ENCODE results near the gene PAFAH2.
"Not testable (repeated sequence)": the region's sequence is repeated elsewhere in the genome, so short reads cannot be mapped to it uniquely, and the experiment has no call there.

The PAFAH2 gene

GRCh38 chr1:25978403-25978802 lies 19.5 kb downstream of the PAFAH2 start:
- no peak for DNase-seq

DNA sequence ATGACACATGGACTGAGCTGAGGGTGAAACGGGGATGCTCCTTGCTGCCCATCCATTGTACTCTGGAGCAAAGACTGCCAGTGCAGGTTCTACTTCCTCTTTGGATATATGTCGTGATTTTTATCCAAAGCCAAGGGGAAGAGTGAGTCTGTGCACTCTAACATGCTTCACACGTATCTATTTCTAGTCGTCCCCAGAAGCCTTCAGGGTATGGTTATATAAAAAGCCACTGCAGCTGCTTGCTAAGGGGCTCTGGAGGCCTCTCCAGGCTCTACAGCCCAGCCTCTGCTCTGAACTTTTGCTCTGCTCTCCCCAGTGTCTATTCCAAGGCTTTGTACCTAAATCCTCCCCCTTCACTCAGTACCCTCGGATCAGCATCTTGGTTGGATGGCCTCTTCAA lies 20.1 kb downstream of the PAFAH2 start:
- DNase-seq = no peak

DNA sequence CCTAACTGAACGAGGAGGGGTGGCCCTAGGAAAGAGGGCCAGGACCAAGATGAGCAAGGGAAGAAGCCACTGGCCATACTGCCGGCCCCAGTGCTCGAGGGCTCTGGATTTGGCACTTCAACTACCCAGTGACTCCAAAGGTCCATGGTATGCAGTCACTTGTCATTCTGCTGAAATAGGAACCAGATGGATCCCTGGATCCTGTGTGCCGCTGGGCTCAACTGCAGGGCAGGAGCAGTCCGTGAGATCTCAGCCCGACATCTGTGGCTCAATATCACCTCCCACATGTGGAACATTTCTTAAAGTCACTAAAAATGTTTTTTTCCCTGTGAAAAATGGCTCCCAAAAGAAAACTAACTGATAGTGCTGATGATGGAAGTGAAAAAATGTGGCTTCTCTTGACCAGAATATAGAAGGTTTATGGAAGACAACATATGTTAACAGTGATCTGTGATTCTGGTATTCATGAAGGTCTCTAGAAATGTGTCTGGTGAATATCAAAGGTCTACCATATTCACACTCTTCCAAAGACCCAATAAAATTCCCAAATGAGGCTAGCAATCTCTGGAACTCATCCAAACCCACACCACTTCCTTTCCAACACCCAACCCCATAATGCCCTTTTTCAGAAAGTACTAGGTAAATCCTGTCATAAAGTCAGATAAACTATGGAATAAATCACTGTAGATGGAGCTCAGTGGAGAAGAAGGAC lies 24.1 kb downstream of the PAFAH2 start:
- no peak for DNase-seq

GRCh38 chr1:25971811-25972180 lies 26.1 kb downstream of the PAFAH2 start:
- no peak for DNase-seq

DNA sequence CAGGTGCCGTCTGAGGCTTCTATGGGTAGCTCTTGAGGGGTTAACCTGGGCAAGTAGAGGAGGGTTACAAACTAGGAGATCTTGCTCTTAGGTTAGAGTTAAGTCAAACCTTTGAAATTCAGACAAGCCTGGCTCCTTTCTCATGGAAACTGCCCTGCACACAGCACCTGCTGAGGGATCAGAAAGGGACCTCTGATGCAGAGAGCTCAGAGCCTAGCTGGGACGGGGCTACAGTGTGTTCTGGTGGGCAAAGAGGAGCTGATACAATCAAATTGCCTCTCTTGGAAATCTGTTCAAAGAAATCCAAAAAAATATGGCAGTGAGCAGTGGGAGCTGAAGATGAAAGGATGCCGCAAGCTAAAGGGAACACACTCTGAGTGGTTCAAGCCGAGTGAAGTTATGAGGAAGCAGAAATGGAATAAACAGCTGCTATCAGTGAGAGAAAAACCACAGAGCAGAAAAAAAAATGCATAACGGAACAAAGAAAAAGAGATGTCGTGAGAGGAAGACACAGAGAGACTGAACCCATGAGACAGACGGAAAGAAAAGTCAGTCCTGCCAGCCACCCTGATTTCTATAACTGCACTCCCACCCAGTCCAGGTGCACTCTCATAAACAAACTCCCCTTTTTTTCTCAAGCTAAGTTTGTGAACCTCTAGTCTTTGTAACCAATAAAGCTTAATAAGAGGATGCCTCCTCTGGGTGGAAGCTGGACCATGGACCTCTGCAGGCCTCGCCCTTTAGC lies 26.6 kb downstream of the PAFAH2 start:
- DNase-seq = no peak

- DNase-seq = no peak
These were observed 30.6 kb downstream of the PAFAH2 start for GRCh38 chr1:25967308-25967707.

DNA sequence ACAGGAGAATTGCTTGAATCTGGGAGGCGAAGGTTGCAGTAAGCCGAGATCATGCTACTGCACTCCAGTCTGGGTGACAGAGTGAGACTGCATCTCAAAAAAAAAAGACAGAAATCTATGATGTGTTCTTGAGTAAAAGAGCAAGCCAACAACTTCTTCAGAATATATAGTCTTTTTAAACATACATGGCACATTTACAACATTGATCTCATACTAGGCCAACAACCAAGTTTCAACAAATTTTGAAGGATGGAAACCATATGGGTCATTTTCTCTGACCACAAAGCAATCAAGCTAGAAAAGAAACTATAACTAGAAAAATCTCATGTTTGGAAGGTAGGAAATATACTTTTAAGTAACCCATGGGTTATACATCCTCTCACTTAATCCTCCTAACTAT lies 38.3 kb downstream of the PAFAH2 start:
- DNase-seq = no peak

GRCh38 chr1:25958465-25958864 lies 39.4 kb downstream of the PAFAH2 start:
- no peak for DNase-seq

- no peak for DNase-seq
These were observed 42.3 kb downstream of the PAFAH2 start for GRCh38 chr1:25955553-25955952.

- DNase-seq = no peak
These were observed 43.5 kb downstream of the PAFAH2 start for GRCh38 chr1:25954282-25954938.

DNA sequence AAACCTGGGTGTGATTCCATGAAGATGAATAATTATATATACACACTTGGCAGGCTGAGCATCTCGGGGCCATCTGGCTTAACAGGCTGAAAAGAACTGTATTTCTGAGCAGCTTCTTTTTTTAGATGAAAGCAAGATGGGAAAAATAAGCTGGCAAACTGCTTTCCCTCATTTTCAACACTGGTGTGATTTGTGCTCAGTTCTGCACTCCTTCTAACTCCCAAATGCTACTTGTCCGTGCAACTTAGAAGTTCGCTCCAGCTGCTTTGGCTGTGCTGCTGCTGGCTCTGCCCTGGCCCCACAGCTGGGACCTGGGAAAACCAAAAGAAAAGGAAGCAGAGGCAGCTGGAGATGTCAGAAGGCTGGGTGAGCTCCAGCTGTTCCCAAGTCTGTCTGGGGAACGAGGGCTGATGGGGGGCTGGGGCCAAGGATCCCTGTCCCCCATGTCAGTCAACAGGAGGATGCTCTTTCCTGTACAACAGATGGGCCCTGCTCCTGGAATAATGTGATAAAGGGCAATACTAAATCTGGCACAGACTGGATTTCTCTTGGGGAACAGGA lies 44.9 kb downstream of the PAFAH2 start:
- DNase-seq = peak; percentile 98

DNA sequence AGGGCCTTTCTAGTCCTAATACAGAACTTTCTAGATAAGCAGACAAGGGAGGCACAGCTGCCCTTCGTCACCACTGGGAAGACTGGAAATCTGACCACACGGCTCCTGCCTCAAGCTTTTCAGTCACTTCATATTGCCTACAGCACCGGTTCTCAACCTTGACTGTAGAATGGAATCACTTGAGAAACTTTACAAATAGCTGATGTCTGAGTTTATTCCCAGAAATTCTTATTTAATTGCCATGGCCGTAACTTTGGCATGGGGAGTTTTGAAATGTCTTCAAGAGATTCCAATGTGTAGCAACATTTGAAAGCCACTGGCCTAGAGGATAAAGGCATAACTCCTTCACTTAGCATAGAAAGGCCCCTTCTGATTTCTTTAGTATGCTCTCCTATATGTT lies 49.2 kb downstream of the PAFAH2 start:
- no peak for DNase-seq

DNA sequence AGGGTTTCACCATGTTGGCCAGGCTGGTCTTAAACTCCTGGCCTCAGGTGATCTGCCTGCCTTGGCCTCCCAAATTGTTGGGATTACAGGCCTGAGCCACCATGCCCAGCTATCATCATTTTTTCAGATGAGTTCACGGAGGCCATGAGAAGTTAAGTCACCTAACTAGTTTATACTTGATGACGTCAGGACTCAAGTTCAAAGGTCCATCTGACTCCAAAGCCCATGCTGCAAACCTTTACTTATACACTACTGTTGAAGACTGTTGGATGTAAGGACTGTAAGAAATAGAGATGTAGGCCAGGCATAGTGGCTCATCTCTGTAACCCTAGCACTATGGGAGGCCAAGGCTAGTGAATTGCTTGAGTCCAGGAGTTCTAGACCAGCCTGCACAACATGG lies 50.8 kb downstream of the PAFAH2 start:
- DNase-seq = no peak

- DNase-seq = no peak
These were observed 52.1 kb downstream of the PAFAH2 start for GRCh38 chr1:25945761-25946160.

DNA sequence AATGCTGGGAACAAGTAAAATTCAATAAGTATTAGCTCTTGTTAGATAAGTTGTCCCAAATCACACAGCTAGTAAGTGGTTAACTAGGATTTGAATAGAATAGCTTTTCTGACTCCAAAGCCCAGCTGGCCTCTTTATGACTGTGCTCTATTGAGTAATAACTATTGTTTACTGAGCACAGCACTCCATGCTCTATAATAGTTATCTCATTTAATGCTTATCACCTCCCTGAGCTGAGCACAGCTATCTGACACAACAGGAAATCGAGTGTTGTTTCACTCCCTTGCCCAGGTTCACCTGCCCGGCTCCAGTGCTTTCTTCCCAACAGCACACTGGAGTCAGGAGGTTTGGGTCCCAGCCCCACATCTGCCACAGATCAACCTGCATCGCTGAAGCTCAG lies 52.9 kb downstream of the PAFAH2 start:
- no peak for DNase-seq

DNA sequence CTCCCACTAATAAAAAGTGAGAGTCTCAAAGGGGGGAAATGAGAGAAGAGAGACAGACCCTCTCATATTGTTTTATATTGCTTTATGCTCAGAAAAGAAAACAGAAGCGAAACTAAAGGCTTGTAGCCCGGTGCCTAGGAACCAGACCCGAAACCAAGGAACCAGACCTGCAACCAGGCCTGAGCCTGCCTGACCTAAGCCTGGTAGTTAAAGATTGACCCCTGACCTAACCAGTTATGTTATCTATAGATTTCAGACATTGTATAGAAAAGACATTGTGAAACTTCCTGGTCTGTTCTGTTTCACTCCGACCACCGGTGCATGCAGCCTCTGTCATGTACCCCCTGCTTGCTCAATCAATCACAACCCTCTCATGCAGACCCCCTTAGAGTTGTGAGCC lies 54.4 kb downstream of the PAFAH2 start:
- not testable (repeated sequence) for DNase-seq

DNA sequence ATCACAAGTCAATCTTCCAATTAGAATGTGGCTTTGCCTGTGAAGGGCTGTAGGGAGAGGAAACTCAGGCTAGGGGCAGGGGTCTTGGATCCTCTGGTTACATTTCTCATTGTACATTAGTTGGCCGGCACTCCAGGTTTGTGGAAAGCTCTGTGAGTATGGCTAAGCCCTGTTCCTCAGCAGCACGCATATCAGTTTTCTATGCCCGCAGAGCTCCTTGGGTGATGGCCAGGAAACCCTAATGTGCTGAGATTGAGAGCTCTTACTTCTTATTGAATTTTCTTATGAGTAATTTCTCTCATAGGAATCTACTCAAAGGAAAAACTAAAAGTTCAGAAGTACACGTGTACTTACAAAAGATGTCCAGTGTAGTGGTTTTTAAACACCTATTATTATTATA lies 60.9 kb downstream of the PAFAH2 start:
- DNase-seq = no peak

GRCh38 chr1:25933479-25934365 lies 64.1 kb downstream of the PAFAH2 start:
- no peak for DNase-seq

DNA sequence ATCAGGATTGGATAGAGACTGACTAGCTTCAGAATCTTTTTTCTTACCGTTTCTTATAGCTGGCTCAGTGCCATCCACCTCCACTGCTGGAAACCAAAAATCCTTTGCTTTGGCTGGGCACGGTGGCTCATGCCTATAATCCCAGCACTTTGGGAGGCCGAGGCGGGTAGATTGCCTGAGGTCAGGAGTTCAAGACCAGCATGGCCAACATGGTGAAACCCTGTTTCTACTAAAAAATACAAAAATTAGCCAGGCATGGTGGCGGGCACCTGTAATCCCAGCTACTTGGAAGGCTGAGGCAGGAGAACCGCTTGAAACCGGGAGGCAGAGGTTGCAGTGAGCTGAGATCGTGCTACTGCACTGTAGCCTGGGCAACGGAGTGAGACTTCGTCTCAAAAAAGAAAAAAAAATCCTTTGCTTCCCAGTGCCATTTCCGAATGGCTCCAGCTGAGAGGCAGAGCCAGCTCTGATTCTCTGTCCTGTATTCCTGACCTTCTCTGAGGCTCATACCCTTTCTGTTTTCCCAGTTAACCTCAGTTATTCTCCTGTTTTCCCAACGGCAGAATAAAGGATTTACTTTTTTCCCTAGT lies 65.0 kb downstream of the PAFAH2 start:
- DNase-seq = not testable (repeated sequence)

GRCh38 chr1:25932321-25932720 lies 65.5 kb downstream of the PAFAH2 start:
- DNase-seq = no peak

- no peak for DNase-seq
These were observed 68.8 kb downstream of the PAFAH2 start for GRCh38 chr1:25929016-25929415.

- peak; percentile 47 for DNase-seq
These were observed 70.2 kb downstream of the PAFAH2 start for GRCh38 chr1:25927521-25928265.
